SU-DHL-6 (cell line): ENCODE results near the gene C17orf114.

Experiments used
- EZH2phosphoT487 ChIP-seq: fragments of 200-600 bp; sonication (generic), shearing (Covaris generic); conservative IDR thresholded peaks from 2 replicates; pipeline ENCODE4 v1.6.1; 2018; ENCODE audit warnings: mild to moderate bottlenecking, antibody characterized with exemption, low read length, moderate library complexity, mixed read lengths
- TF ChIP-seq, protein P1 (sequence below): fragments of 200-600 bp; sonication (generic); IDR thresholded peaks from one replicate; pipeline ENCODE4 v1.5.1; 2017; ENCODE audit warnings: antibody characterized with exemption, mild to moderate bottlenecking, low read length, moderate library complexity; ENCODE audit not compliant: insufficient read depth, poor library complexity, severe bottlenecking

DNA sequence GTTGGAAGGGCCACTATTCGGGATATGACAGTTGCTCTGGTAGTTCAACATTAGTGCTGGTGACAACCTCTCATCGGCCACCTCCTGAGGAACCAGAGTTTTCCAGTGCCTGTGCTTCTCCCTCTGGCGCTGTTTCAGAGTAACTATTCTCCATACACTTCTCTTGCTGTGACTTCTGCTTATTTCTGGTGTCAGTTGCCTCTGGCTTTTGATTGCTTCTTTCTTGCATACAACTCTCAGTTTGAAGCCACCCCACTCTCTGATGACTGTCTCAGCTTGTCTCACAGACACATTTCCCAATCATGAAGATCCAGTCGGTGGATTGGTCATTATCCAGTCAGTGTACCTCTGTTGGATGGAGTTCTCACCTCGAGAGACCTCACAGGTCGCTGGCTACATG, 33.8 kb downstream of the C17orf114 start:
- TF ChIP-seq, protein P1, sequence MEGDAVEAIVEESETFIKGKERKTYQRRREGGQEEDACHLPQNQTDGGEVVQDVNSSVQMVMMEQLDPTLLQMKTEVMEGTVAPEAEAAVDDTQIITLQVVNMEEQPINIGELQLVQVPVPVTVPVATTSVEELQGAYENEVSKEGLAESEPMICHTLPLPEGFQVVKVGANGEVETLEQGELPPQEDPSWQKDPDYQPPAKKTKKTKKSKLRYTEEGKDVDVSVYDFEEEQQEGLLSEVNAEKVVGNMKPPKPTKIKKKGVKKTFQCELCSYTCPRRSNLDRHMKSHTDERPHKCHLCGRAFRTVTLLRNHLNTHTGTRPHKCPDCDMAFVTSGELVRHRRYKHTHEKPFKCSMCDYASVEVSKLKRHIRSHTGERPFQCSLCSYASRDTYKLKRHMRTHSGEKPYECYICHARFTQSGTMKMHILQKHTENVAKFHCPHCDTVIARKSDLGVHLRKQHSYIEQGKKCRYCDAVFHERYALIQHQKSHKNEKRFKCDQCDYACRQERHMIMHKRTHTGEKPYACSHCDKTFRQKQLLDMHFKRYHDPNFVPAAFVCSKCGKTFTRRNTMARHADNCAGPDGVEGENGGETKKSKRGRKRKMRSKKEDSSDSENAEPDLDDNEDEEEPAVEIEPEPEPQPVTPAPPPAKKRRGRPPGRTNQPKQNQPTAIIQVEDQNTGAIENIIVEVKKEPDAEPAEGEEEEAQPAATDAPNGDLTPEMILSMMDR, result no peak
- no peak for TF ChIP-seq EZH2phosphoT487
